Measurements from ENCODE around the gene TMPRSS6. TPM values are rescaled to one million over a fixed set of nuclear protein-coding genes. Genes with fewer than 3 reads are reported as not detected.

The TMPRSS6 gene
- total RNA-seq, 1 donor from 2014 or later: 2.1 TPM

GRCh38 chr22:37132773-37133172, 23.3 kb upstream of the TMPRSS6 start:
- Histone ChIP-seq H3K4me1 (no peaks in the 10 kb centered on the region), H3K27me3 (no peaks in the 10 kb centered on the region), H3K9me3 (no peaks in the 10 kb centered on the region), H3K36me3 (no peaks in the 10 kb centered on the region), H3K27ac (no peak overlapping the region), H3K4me3 (no peak overlapping the region)
- ATAC-seq (no peak), DNase-seq (no peak)
- no peak for TF ChIP-seq CTCF (IDR thresholded peaks at IDR 0.05)
- intact Hi-C loops (cut with DNase I): no loop called here

GRCh38 chr22:37129866-37130441, 20.4 kb upstream of the TMPRSS6 start:
- Histone ChIP-seq H3K36me3 (no peaks in the 10 kb centered on the region), H3K27me3 (no peaks in the 10 kb centered on the region), H3K9me3 (no peaks in the 10 kb centered on the region), H3K4me1 (no peaks in the 10 kb centered on the region), H3K27ac (no peak overlapping the region), H3K4me3 (no peak overlapping the region)
- no peak for DNase-seq
- TF ChIP-seq CTCF (IDR thresholded peaks at IDR 0.05): no peak
- no peak for ATAC-seq
- intact Hi-C loops (cut with DNase I): no loop called here

GRCh38 chr22:37128555-37129281, 19.2 kb upstream of the TMPRSS6 start:
- H3K27me3 ChIP-seq: no peaks in the 10 kb centered on the region
- no peaks in the 10 kb centered on the region for H3K9me3 ChIP-seq
- no peak for TF ChIP-seq CTCF (IDR thresholded peaks at IDR 0.05)
- ATAC-seq: peak; percentile 20
- no peak overlapping the region for H3K27ac ChIP-seq
- intact Hi-C loops (cut with DNase I): no loop called here
- no peaks in the 10 kb centered on the region for H3K4me1 ChIP-seq
- DNase-seq: no peak
- no peak overlapping the region for H3K4me3 ChIP-seq
- H3K36me3 ChIP-seq: no peaks in the 10 kb centered on the region

GRCh38 chr22:37127350-37127878, 17.9 kb upstream of the TMPRSS6 start:
- Histone ChIP-seq H3K27ac (no peak overlapping the region), H3K4me3 (no peak overlapping the region), H3K9me3 (no peaks in the 10 kb centered on the region), H3K27me3 (no peaks in the 10 kb centered on the region), H3K4me1 (no peaks in the 10 kb centered on the region), H3K36me3 (no peaks in the 10 kb centered on the region)
- ATAC-seq: no peak
- intact Hi-C loops (cut with DNase I): no loop called here
- no peak for DNase-seq
- TF ChIP-seq CTCF (IDR thresholded peaks at IDR 0.05): no peak

- no peak overlapping the region for H3K4me3 ChIP-seq
- H3K36me3 ChIP-seq: no peaks in the 10 kb centered on the region
- H3K4me1 ChIP-seq: peaks cover 1% of the 10 kb centered on the region
- intact Hi-C loops (cut with DNase I): no loop called here
- no peaks in the 10 kb centered on the region for H3K27me3 ChIP-seq
- no peak for ATAC-seq
- DNase-seq: no peak
- TF ChIP-seq CTCF (IDR thresholded peaks at IDR 0.05): peak; percentile 20
- H3K9me3 ChIP-seq: no peaks in the 10 kb centered on the region
- no peak overlapping the region for H3K27ac ChIP-seq
These were observed 17.4 kb upstream of the TMPRSS6 start for GRCh38 chr22:37126882-37127281.

All from upper lobe of right lung (tissue), 1 donor.